Loucy (cell line): ENCODE data around the gene ZNF804A.

Experiments
- H2AFZ ChIP-seq: fragments of 200-600 bp; sonication (generic); 2 replicates; pipeline ENCODE4 v1.6.0; 2016; ENCODE audit warnings: antibody characterized with exemption, mild to moderate bottlenecking, low read length, moderate library complexity
- H3F3A ChIP-seq: fragments of 200-600 bp; 2 replicates; pipeline ENCODE4 v1.6.0; 2016; ENCODE audit warnings: antibody characterized with exemption, low read depth, mild to moderate bottlenecking
- H3K27me3 ChIP-seq: fragments of 200-600 bp; sonication (generic); 2 replicates; pipeline ENCODE4 v1.6.1; 2014; ENCODE audit warnings: low read length, mild to moderate bottlenecking; ENCODE audit not compliant: insufficient read depth, poor library complexity, severe bottlenecking
- H3K36me3 ChIP-seq: fragments of 200-600 bp; sonication (generic); 2 replicates; pipeline ENCODE4 v1.6.1; 2016; ENCODE audit warnings: low read length; ENCODE audit not compliant: insufficient read depth
- H3K4me1 ChIP-seq: fragments of 200-600 bp; sonication (generic); 2 replicates; pipeline ENCODE4 v1.5.1; 2014; ENCODE audit warnings: low read length, mild to moderate bottlenecking; ENCODE audit not compliant: insufficient read depth, poor library complexity, severe bottlenecking
- H3K4me2 ChIP-seq: fragments of 200-600 bp; sonication (generic); 2 replicates; pipeline ENCODE4 v1.6.0; 2014; ENCODE audit warnings: antibody characterized with exemption, low read length, low read depth, mild to moderate bottlenecking; ENCODE audit not compliant: poor library complexity, severe bottlenecking
- H3K4me3 ChIP-seq: fragments of 200-600 bp; sonication (generic); 2 replicates; pipeline ENCODE4 v1.5.1; 2014; ENCODE audit warnings: low read length, mild to moderate bottlenecking, mixed read lengths; ENCODE audit not compliant: poor library complexity, severe bottlenecking
- H3K79me2 ChIP-seq: fragments of 200-600 bp; sonication (generic); 2 replicates; pipeline ENCODE4 v1.6.1; 2014; ENCODE audit warnings: low read length; ENCODE audit not compliant: insufficient read depth
- H3K9ac ChIP-seq: fragments of 200-600 bp; sonication (generic); 2 replicates; pipeline ENCODE4 v1.6.0; 2014; ENCODE audit warnings: mild to moderate bottlenecking, low read depth, low read length, moderate library complexity; ENCODE audit not compliant: poor library complexity, severe bottlenecking
- H3K9me2 ChIP-seq: fragments of 200-600 bp; sonication (generic); replicated peaks from 2 replicates; pipeline ENCODE4 v1.6.1; 2016; ENCODE audit warnings: low read depth, low read length, mixed read lengths
- H3K9me3 ChIP-seq: fragments of 200-600 bp; sonication (generic); 2 replicates; pipeline ENCODE4 v1.6.1; 2014; ENCODE audit warnings: mild to moderate bottlenecking, antibody characterized with exemption, low read length, low read depth; ENCODE audit not compliant: insufficient read depth
- H4K20me1 ChIP-seq: fragments of 200-600 bp; sonication (generic); 2 replicates; pipeline ENCODE4 v1.6.0; 2014; ENCODE audit warnings: antibody characterized with exemption, low read length, mild to moderate bottlenecking; ENCODE audit not compliant: insufficient read depth, poor library complexity, severe bottlenecking
- CTCF ChIP-seq: fragments of 200-600 bp; sonication (generic); conservative IDR thresholded peaks from 2 replicates; pipeline ENCODE4 v1.5.1; 2014; ENCODE audit warnings: mild to moderate bottlenecking, antibody characterized with exemption, low read length
- EZH2phosphoT487 ChIP-seq: fragments of 200-600 bp; IDR thresholded peaks from 2 replicates; pipeline ENCODE4 v1.6.1; 2018; ENCODE audit warnings: antibody characterized with exemption, mild to moderate bottlenecking, moderate library complexity, borderline replicate concordance

ZNF804A gene

GRCh38 chr2:184779777-184780176 lies 181.4 kb downstream of the ZNF804A start:
- Histone ChIP-seq H2AFZ (no peak overlapping the region), H3K36me3 (no peaks in the 10 kb centered on the region), H3F3A (no peaks in the 10 kb centered on the region), H3K9ac (no peak overlapping the region), H3K79me2 (no peaks in the 10 kb centered on the region), H4K20me1 (no peaks in the 10 kb centered on the region), H3K9me3 (no peaks in the 10 kb centered on the region), H3K4me3 (no peak overlapping the region), H3K4me2 (no peak overlapping the region), H3K27me3 (no peaks in the 10 kb centered on the region), H3K9me2 (no peaks in the 10 kb centered on the region), H3K4me1 (no peaks in the 10 kb centered on the region)
- TF ChIP-seq EZH2phosphoT487 (no peak), CTCF (no peak)

GRCh38 chr2:184780384-184780783 lies 182.1 kb downstream of the ZNF804A start:
- no peak overlapping the region for H3K4me2 ChIP-seq
- H3K79me2 ChIP-seq: no peaks in the 10 kb centered on the region
- no peak overlapping the region for H3K4me3 ChIP-seq
- H2AFZ ChIP-seq: no peak overlapping the region
- TF ChIP-seq EZH2phosphoT487 (no peak), CTCF (no peak)
- H4K20me1 ChIP-seq: no peaks in the 10 kb centered on the region
- no peaks in the 10 kb centered on the region for H3F3A ChIP-seq
- no peak overlapping the region for H3K9ac ChIP-seq
- H3K9me3 ChIP-seq: no peaks in the 10 kb centered on the region
- no peaks in the 10 kb centered on the region for H3K9me2 ChIP-seq
- H3K36me3 ChIP-seq: no peaks in the 10 kb centered on the region
- H3K27me3 ChIP-seq: no peaks in the 10 kb centered on the region
- H3K4me1 ChIP-seq: no peaks in the 10 kb centered on the region

GRCh38 chr2:184780944-184781343 lies 182.6 kb downstream of the ZNF804A start:
- Histone ChIP-seq H3K36me3 (no peaks in the 10 kb centered on the region), H3K4me1 (no peaks in the 10 kb centered on the region), H3K9me2 (no peaks in the 10 kb centered on the region), H2AFZ (no peak overlapping the region), H3F3A (no peaks in the 10 kb centered on the region), H3K79me2 (no peaks in the 10 kb centered on the region), H4K20me1 (no peaks in the 10 kb centered on the region), H3K4me2 (no peak overlapping the region), H3K4me3 (no peak overlapping the region), H3K9me3 (no peaks in the 10 kb centered on the region), H3K9ac (no peak overlapping the region), H3K27me3 (no peaks in the 10 kb centered on the region)
- TF ChIP-seq CTCF (no peak), EZH2phosphoT487 (no peak)
